ENCODE measurements around the gene OR10H1. TPM values are rescaled to one million over a fixed set of nuclear protein-coding genes. Genes with fewer than 3 reads are reported as not detected.

Gene OR10H1
- total RNA-seq, 1 experiment from 2014 or later, result 0.17 TPM

GRCh38 chr19:15780610-15781418 lies 34.6 kb downstream of the OR10H1 start (continued):
- no peak for TF ChIP-seq ZBTB33 (IDR thresholded peaks at IDR 0.05; ENCODE audit: extremely low read depth, insufficient replicate concordance, low read length)

GRCh38 chr19:15779756-15780476 lies 35.5 kb downstream of the OR10H1 start:
- ChIA-PET RAD21 (ENCODE audit: low non-redundant PET in 1 of 2, low total read pairs in 2 of 2, uncharacterized antibody in 2 of 2, unreplicated experiment in 2 of 2) (no interaction called here), POLR2A (no interaction called here), CTCF (no interaction called here)
- Histone ChIP-seq H3K9me3 (ENCODE audit: control insufficient read depth in 1 of 2, insufficient read depth in 1 of 2, low read depth in 1 of 2, low read length in 2 of 2) (no peaks in the 10 kb centered on the region), H3K4me1 (ENCODE audit: control insufficient read depth in 1 of 2, insufficient read depth in 2 of 2, low read length in 2 of 2) (peaks cover 9 to 14% of the 10 kb centered on the region in 2 experiments; a peak in 3 of 4 replicates), H3K36me3 (ENCODE audit: control insufficient read depth in 1 of 2, insufficient read depth in 2 of 2, low read length in 2 of 2) (no peaks in the 10 kb centered on the region), H3K4me3 (replicated peaks in 1 of 2; ENCODE audit: low read depth in 1 of 2, low read length in 2 of 2) (no peak overlapping the region), H3K4me2 (ENCODE audit: low read length) (no peak overlapping the region), H3K79me2 (ENCODE audit: insufficient read depth, low read length) (no peaks in the 10 kb centered on the region), H4K20me1 (ENCODE audit: insufficient read depth) (no peaks in the 10 kb centered on the region), H3K9me2 (ENCODE audit: insufficient read depth) (no peaks in the 10 kb centered on the region), H3K9ac (ENCODE audit: low read length) (no peak overlapping the region), H2AFZ (ENCODE audit: low read depth, low read length, poor library complexity, severe bottlenecking) (no peak overlapping the region), H3K27ac (ENCODE audit: low read depth, low read length) (no peak overlapping the region), H3K27me3 (ENCODE audit: insufficient read depth, low read length) (peaks cover 23% of the 10 kb centered on the region; the same call in 1 of the 2 replicates)
- BruUV-seq (replicated peaks), result no TSS peak
- DNase-seq (ENCODE audit: low read depth, low spot score) (no peak), ATAC-seq (peak; percentile 26)
- intact Hi-C loops (cut with micrococcal nuclease), result no loop called here
- no peak for TF ChIP-seq EZH2phosphoT487 (IDR thresholded peaks at IDR 0.05; ENCODE audit: borderline replicate concordance)
- TF ChIP-seq ZNF274 (IDR thresholded peaks at IDR 0.05; ENCODE audit: low read depth, low read length), result no peak
- TF ChIP-seq ATF3 (IDR thresholded peaks at IDR 0.05), result no peak
- TF ChIP-seq CTCF (IDR thresholded peaks at IDR 0.05 in 2 of 3, conservative IDR thresholded peaks at IDR 0.05 in 1 of 3; ENCODE audit: borderline replicate concordance in 1 of 3, insufficient read depth in 1 of 3, low read depth in 2 of 3, low read length in 2 of 3), result no peak
- TF ChIP-seq TCF7L2 (IDR thresholded peaks at IDR 0.05; ENCODE audit: borderline replicate concordance, extremely low read depth, insufficient read depth, insufficient read length), result no peak
- no peak for TF ChIP-seq FOSL1 (IDR thresholded peaks at IDR 0.05; ENCODE audit: low read depth)
- no peak for TF ChIP-seq YY1 (IDR thresholded peaks at IDR 0.05; ENCODE audit: extremely low read depth, insufficient replicate concordance, low read depth, low read length)
- TF ChIP-seq CEBPB (IDR thresholded peaks at IDR 0.05; ENCODE audit: low read depth), result no peak
- TF ChIP-seq JUND (IDR thresholded peaks at IDR 0.05), result no peak
- TF ChIP-seq ZFX (IDR thresholded peaks at IDR 0.05), result no peak
- no peak for TF ChIP-seq EZH2 (IDR thresholded peaks at IDR 0.05)
- TF ChIP-seq MAX (IDR thresholded peaks at IDR 0.05), result no peak
- no peak for TF ChIP-seq REST (IDR thresholded peaks at IDR 0.05; ENCODE audit: low read depth)

Data from HCT116 (cell line).